ENCODE measurements around the gene C12orf75.

DNA sequence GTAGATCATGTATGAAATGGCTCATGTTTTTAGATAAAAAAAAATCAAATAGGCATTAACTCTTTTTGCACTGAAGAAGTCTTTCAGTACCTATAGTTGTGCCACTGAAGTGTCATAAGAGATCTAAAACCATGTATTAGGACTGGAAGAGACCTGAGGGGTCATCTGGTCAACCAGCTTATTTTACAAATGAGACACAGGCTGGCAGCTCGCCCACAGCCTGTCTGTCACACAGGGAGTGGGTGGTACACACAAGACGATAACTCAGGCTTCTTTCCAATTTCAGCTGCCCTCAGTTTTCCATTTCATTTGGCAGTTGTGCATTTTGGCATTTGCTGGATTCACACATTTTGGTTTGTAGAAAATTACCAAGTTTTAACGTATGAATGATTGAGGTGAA, 34.7 kb downstream of the C12orf75 start:
- TF ChIP-seq, protein P1, sequence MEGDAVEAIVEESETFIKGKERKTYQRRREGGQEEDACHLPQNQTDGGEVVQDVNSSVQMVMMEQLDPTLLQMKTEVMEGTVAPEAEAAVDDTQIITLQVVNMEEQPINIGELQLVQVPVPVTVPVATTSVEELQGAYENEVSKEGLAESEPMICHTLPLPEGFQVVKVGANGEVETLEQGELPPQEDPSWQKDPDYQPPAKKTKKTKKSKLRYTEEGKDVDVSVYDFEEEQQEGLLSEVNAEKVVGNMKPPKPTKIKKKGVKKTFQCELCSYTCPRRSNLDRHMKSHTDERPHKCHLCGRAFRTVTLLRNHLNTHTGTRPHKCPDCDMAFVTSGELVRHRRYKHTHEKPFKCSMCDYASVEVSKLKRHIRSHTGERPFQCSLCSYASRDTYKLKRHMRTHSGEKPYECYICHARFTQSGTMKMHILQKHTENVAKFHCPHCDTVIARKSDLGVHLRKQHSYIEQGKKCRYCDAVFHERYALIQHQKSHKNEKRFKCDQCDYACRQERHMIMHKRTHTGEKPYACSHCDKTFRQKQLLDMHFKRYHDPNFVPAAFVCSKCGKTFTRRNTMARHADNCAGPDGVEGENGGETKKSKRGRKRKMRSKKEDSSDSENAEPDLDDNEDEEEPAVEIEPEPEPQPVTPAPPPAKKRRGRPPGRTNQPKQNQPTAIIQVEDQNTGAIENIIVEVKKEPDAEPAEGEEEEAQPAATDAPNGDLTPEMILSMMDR (conservative IDR thresholded peaks at IDR 0.05 in 1 of 2, IDR thresholded peaks at IDR 0.05 in 1 of 2; ENCODE audit: low read depth in 1 of 2, low read length in 2 of 2): no peak
- no peak for TF ChIP-seq EZH2 (IDR thresholded peaks at IDR 0.05; ENCODE audit: low read length, missing control alignments)
